HEK293T (cell line): ENCODE data around the gene SH3RF1.

Experiments used
- ELF4 ChIP-seq: fragments of 450-650 bp; IDR thresholded peaks from 2 replicates; pipeline ENCODE4 v1.6.1; 2017; ENCODE audit warnings: antibody characterized with exemption
- FOXK2 ChIP-seq: fragments of 450-650 bp; IDR thresholded peaks from 2 replicates; pipeline ENCODE4 v1.6.1; 2016; ENCODE audit warnings: mild to moderate bottlenecking
- L3MBTL2 ChIP-seq: fragments of 450-650 bp; conservative IDR thresholded peaks from 2 replicates; pipeline ENCODE4 v1.6.1; 2016; ENCODE audit warnings: mild to moderate bottlenecking
- NFRKB ChIP-seq: fragments of 450-650 bp; IDR thresholded peaks from 2 replicates; pipeline ENCODE4 v1.6.1; 2016; ENCODE audit warnings: mild to moderate bottlenecking, moderate library complexity
- SP1 ChIP-seq: fragments of 450-650 bp; IDR thresholded peaks from 2 replicates; pipeline ENCODE4 v1.6.1; 2017

- TF ChIP-seq L3MBTL2 (peak; percentile 60; the same call in 1 of the 2 replicates), SP1 (no peak), ELF4 (no peak), FOXK2 (no peak), NFRKB (no peak)
Measured at GRCh38 chr4:169314906-169315305, 44.1 kb upstream of the SH3RF1 start.
